Endothelial cell of umbilical vein (primary cell): ENCODE measurements around the gene TAP2.

Experiments used
- CTCF ChIP-seq, 2 donors: IDR thresholded peaks; 1 replicate in 1 of 2; 2 replicates in 1 of 2; pipeline ENCODE4 v1.5.1; 2011; ENCODE audit warnings: low read length in 2 of 2, mild to moderate bottlenecking in 2 of 2, moderate library complexity in 2 of 2, control low read depth in 1 of 2, inconsistent platforms in 1 of 2, low read depth in 1 of 2; ENCODE audit not compliant: insufficient read depth in 1 of 2; ENCODE audit errors: extremely low read depth in 1 of 2
- EZH2 ChIP-seq: IDR thresholded peaks from 2 replicates; pipeline ENCODE4 v1.6.1; 2012; ENCODE audit warnings: borderline replicate concordance, low read depth, mild to moderate bottlenecking, moderate library complexity, low read length, inconsistent platforms; ENCODE audit not compliant: severe bottlenecking
- GATA2 ChIP-seq: IDR thresholded peaks from 2 replicates; pipeline ENCODE4 v1.7.0; 2011; ENCODE audit warnings: low read depth, mild to moderate bottlenecking, moderate library complexity, mixed read lengths, low read length; ENCODE audit not compliant: insufficient read length, insufficient read depth
- POLR2AphosphoS5 ChIP-seq: IDR thresholded peaks from 2 replicates; pipeline ENCODE4 v1.6.1; 2012; ENCODE audit warnings: low read depth, mild to moderate bottlenecking, control low read depth, low read length, moderate library complexity; ENCODE audit not compliant: insufficient read depth

- TF ChIP-seq CTCF (IDR thresholded peaks at IDR 0.05; ENCODE audit: extremely low read depth in 1 of 2, insufficient read depth in 1 of 2, low read depth in 1 of 2, low read length in 2 of 2) (no peak), POLR2AphosphoS5 (no peak), EZH2 (no peak), GATA2 (no peak)
Measured at GRCh38 chr6:32842690-32843089, 4.2 kb upstream of the TAP2 start.
